ENCODE measurements around the gene GNS. TPM values are rescaled to one million over a fixed set of nuclear protein-coding genes. Genes with fewer than 3 reads are reported as not detected.

Gene GNS
- total and polyA plus RNA-seq, 2 of the 13 experiments (the other 11 are each of a cell fraction or from before 2014, with no cell fraction given), result 49.8 to 51.0 TPM

GRCh38 chr12:64672925-64673409 lies 86.2 kb downstream of the GNS start (continued):
- TF ChIP-seq FOXO4 (CRISPR knock-in tag; conservative IDR thresholded peaks at IDR 0.05) (no peak), SALL1 (CRISPR knock-in tag; IDR thresholded peaks at IDR 0.05) (peak; percentile 76), ZNF256 (CRISPR knock-in tag; conservative IDR thresholded peaks at IDR 0.05) (no peak), CREB1 (IDR thresholded peaks at IDR 0.05) (no peak), CREB1 (CRISPR knock-in tag; IDR thresholded peaks at IDR 0.05) (peak; percentile 56; the same call in 1 of the 2 replicates), ZNF17 (CRISPR knock-in tag; IDR thresholded peaks at IDR 0.05) (no peak), RBM22 (optimal IDR thresholded peaks at IDR 0.05; ENCODE audit: low read length) (no peak), ZBTB7B (CRISPR knock-in tag; IDR thresholded peaks at IDR 0.05) (peak; percentile 31; the same call in 1 of the 2 replicates), ZNF460 (CRISPR knock-in tag; IDR thresholded peaks at IDR 0.05; ENCODE audit: borderline replicate concordance) (no peak), HDAC1 (CRISPR knock-in tag; IDR thresholded peaks at IDR 0.05) (peak; percentile 64; the same call in 1 of the 2 replicates), ZGPAT (CRISPR knock-in tag; IDR thresholded peaks at IDR 0.05) (peak; percentile 41; the same call in 1 of the 2 replicates), ZNF407 (CRISPR knock-in tag; IDR thresholded peaks at IDR 0.05; ENCODE audit: not compliant biosample characterization) (no peak), ZNF687 (CRISPR knock-in tag; IDR thresholded peaks at IDR 0.05) (peak; percentile 66), ZNF569 (CRISPR knock-in tag; IDR thresholded peaks at IDR 0.05; ENCODE audit: borderline replicate concordance) (no peak), ZNF34 (CRISPR knock-in tag; IDR thresholded peaks at IDR 0.05; ENCODE audit: borderline replicate concordance) (no peak)

All from HepG2 (cell line).